Activated naive CD8-positive, alpha-beta T cell treated with anti-CD3 and anti-CD28 coated beads for 36 hours (primary cell): ENCODE results near the gene MYLK. TPM values are rescaled to one million over a fixed set of nuclear protein-coding genes. Genes with fewer than 3 reads are reported as not detected.

ENCODE experiments used
- DNase-seq: peaks from one replicate; pipeline ENCODE4 v3.0.0; 2021
- H3K27ac Mint-ChIP-seq: one replicate; pipeline ENCODE4 v1.8.0; 2022; ENCODE audit warnings: mild to moderate bottlenecking, moderate library complexity, mixed read lengths
- H3K27me3 Mint-ChIP-seq: one replicate; pipeline ENCODE4 v1.8.0; 2022; ENCODE audit warnings: mild to moderate bottlenecking, mixed read lengths
- H3K36me3 Mint-ChIP-seq: one replicate; pipeline ENCODE4 v1.8.0; 2021; ENCODE audit warnings: mild to moderate bottlenecking, mixed read lengths
- H3K4me1 Mint-ChIP-seq: one replicate; pipeline ENCODE4 v1.8.0; 2021; ENCODE audit warnings: mixed read lengths
- H3K4me3 Mint-ChIP-seq: one replicate; pipeline ENCODE4 v1.8.0; 2022; ENCODE audit warnings: mild to moderate bottlenecking, moderate library complexity, mixed read lengths
- H3K9me3 Mint-ChIP-seq: one replicate; pipeline ENCODE4 v1.8.0; 2022; ENCODE audit warnings: mixed read lengths
- total RNA-seq, 2 experiments: library from RNA; stranded (reverse); gene quantifications; one replicate each; pipeline ENCODE4 v1.2.3, GENCODE V29; 2021

The MYLK gene
- total RNA-seq, 2 experiments from 2014 or later: not detected

- H3K27me3 Mint-ChIP-seq: no peaks in the 10 kb centered on the region
- DNase-seq: no peak
- no peak overlapping the region for H3K27ac Mint-ChIP-seq
- no peaks in the 10 kb centered on the region for H3K36me3 Mint-ChIP-seq
- H3K4me3 Mint-ChIP-seq: no peak overlapping the region
- H3K9me3 Mint-ChIP-seq: no peaks in the 10 kb centered on the region
- H3K4me1 Mint-ChIP-seq: no peaks in the 10 kb centered on the region
These were observed 243.2 kb downstream of the MYLK start for GRCh38 chr3:123640740-123641462.

- Mint-ChIP-seq H3K36me3 (no peaks in the 10 kb centered on the region), H3K27ac (no peak overlapping the region), H3K4me1 (no peaks in the 10 kb centered on the region), H3K4me3 (no peak overlapping the region), H3K27me3 (no peaks in the 10 kb centered on the region), H3K9me3 (no peaks in the 10 kb centered on the region)
- no peak for DNase-seq
These were observed 243.8 kb downstream of the MYLK start for GRCh38 chr3:123640311-123640710.

- Mint-ChIP-seq H3K4me3 (no peak overlapping the region), H3K27ac (no peak overlapping the region), H3K4me1 (no peaks in the 10 kb centered on the region), H3K36me3 (no peaks in the 10 kb centered on the region), H3K27me3 (no peaks in the 10 kb centered on the region), H3K9me3 (no peaks in the 10 kb centered on the region)
- no peak for DNase-seq
These were observed 245.0 kb downstream of the MYLK start for GRCh38 chr3:123638936-123639689.

- no peak overlapping the region for H3K27ac Mint-ChIP-seq
These were observed 246.3 kb downstream of the MYLK start for GRCh38 chr3:123637841-123638240.

GRCh38 chr3:123637131-123637530 lies 247.0 kb downstream of the MYLK start:
- peaks cover 3% of the 10 kb centered on the region for H3K36me3 Mint-ChIP-seq
- no peak for DNase-seq
- no peaks in the 10 kb centered on the region for H3K27me3 Mint-ChIP-seq
- H3K4me1 Mint-ChIP-seq: no peaks in the 10 kb centered on the region
- no peak overlapping the region for H3K27ac Mint-ChIP-seq
- H3K9me3 Mint-ChIP-seq: no peaks in the 10 kb centered on the region
- no peak overlapping the region for H3K4me3 Mint-ChIP-seq

More at GRCh38 chr3:123637841-123638240, 246.3 kb downstream of the MYLK start:
- Mint-ChIP-seq H3K27me3 (no peaks in the 10 kb centered on the region), H3K9me3 (no peaks in the 10 kb centered on the region), H3K4me3 (no peak overlapping the region), H3K36me3 (peaks cover 3% of the 10 kb centered on the region), H3K4me1 (no peaks in the 10 kb centered on the region)
- DNase-seq: no peak

- Mint-ChIP-seq H3K27me3 (no peaks in the 10 kb centered on the region), H3K4me3 (no peak overlapping the region), H3K9me3 (no peaks in the 10 kb centered on the region), H3K36me3 (peaks cover 3% of the 10 kb centered on the region), H3K4me1 (no peaks in the 10 kb centered on the region), H3K27ac (no peak overlapping the region)
- no peak for DNase-seq
These were observed 247.7 kb downstream of the MYLK start for GRCh38 chr3:123636431-123636841.

- H3K4me3 Mint-ChIP-seq: no peak overlapping the region
- H3K4me1 Mint-ChIP-seq: no peaks in the 10 kb centered on the region
- no peaks in the 10 kb centered on the region for H3K27me3 Mint-ChIP-seq
- H3K27ac Mint-ChIP-seq: no peak overlapping the region
- no peak for DNase-seq
- peaks cover 6% of the 10 kb centered on the region for H3K36me3 Mint-ChIP-seq
- no peaks in the 10 kb centered on the region for H3K9me3 Mint-ChIP-seq
These were observed 248.4 kb downstream of the MYLK start for GRCh38 chr3:123635717-123636116.

GRCh38 chr3:123635217-123635616 lies 248.9 kb downstream of the MYLK start:
- DNase-seq: no peak
- Mint-ChIP-seq H3K27ac (no peak overlapping the region), H3K9me3 (no peaks in the 10 kb centered on the region), H3K27me3 (no peaks in the 10 kb centered on the region), H3K4me1 (no peaks in the 10 kb centered on the region), H3K36me3 (peaks cover 7% of the 10 kb centered on the region), H3K4me3 (no peak overlapping the region)

- H3K9me3 Mint-ChIP-seq: no peaks in the 10 kb centered on the region
- peaks cover 7% of the 10 kb centered on the region for H3K36me3 Mint-ChIP-seq
- H3K4me1 Mint-ChIP-seq: no peaks in the 10 kb centered on the region
- no peaks in the 10 kb centered on the region for H3K27me3 Mint-ChIP-seq
- DNase-seq: no peak
- H3K4me3 Mint-ChIP-seq: no peak overlapping the region
- no peak overlapping the region for H3K27ac Mint-ChIP-seq
These were observed 249.7 kb downstream of the MYLK start for GRCh38 chr3:123634149-123635051.

GRCh38 chr3:123633530-123633929 lies 250.6 kb downstream of the MYLK start:
- Mint-ChIP-seq H3K4me1 (no peaks in the 10 kb centered on the region), H3K4me3 (no peak overlapping the region), H3K36me3 (peaks cover 7% of the 10 kb centered on the region), H3K27me3 (no peaks in the 10 kb centered on the region), H3K9me3 (no peaks in the 10 kb centered on the region), H3K27ac (no peak overlapping the region)
- no peak for DNase-seq

- H3K27me3 Mint-ChIP-seq: no peaks in the 10 kb centered on the region
- no peaks in the 10 kb centered on the region for H3K4me1 Mint-ChIP-seq
- no peak overlapping the region for H3K4me3 Mint-ChIP-seq
- no peak overlapping the region for H3K27ac Mint-ChIP-seq
- H3K36me3 Mint-ChIP-seq: peaks cover 7% of the 10 kb centered on the region
- no peak for DNase-seq
- H3K9me3 Mint-ChIP-seq: no peaks in the 10 kb centered on the region
These were observed 251.9 kb downstream of the MYLK start for GRCh38 chr3:123632161-123632655.

GRCh38 chr3:123629747-123630047 lies 254.4 kb downstream of the MYLK start:
- no peak overlapping the region for H3K4me3 Mint-ChIP-seq
- no peaks in the 10 kb centered on the region for H3K9me3 Mint-ChIP-seq
- no peak overlapping the region for H3K27ac Mint-ChIP-seq
- peaks cover 7% of the 10 kb centered on the region for H3K36me3 Mint-ChIP-seq
- no peak for DNase-seq
- no peaks in the 10 kb centered on the region for H3K4me1 Mint-ChIP-seq
- H3K27me3 Mint-ChIP-seq: no peaks in the 10 kb centered on the region

- Mint-ChIP-seq H3K36me3 (peaks cover 7% of the 10 kb centered on the region), H3K27me3 (no peaks in the 10 kb centered on the region), H3K27ac (no peak overlapping the region), H3K4me1 (no peaks in the 10 kb centered on the region), H3K4me3 (no peak overlapping the region), H3K9me3 (no peaks in the 10 kb centered on the region)
- DNase-seq: no peak
These were observed 255.0 kb downstream of the MYLK start for GRCh38 chr3:123628996-123629746.
